Esophagus (tissue), 2 donors: ENCODE results near the gene KIFC3. TPM values are rescaled to one million over a fixed set of nuclear protein-coding genes. Genes with fewer than 3 reads are reported as not detected.
A peak's percentile ranks its signal among the peaks of the same experiment; 100 is the strongest.
"Not testable (repeated sequence)": the region's sequence is repeated elsewhere in the genome, so short reads cannot be mapped to it uniquely, and the experiment has no call there.

ENCODE experiments used
- H3K27ac ChIP-seq, 2 donors: one replicate each; pipeline ENCODE4 v1.5.1; 2013; ENCODE audit warnings: low read depth in 2 of 2, mild to moderate bottlenecking in 2 of 2, inconsistent platforms in 1 of 2, low read length in 1 of 2, moderate library complexity in 1 of 2
- H3K27me3 ChIP-seq, 2 donors: one replicate each; pipeline ENCODE4 v1.6.1; 2013; ENCODE audit warnings: low read length in 2 of 2, control low read depth in 1 of 2, mild to moderate bottlenecking in 1 of 2; ENCODE audit not compliant: insufficient read depth in 2 of 2, control insufficient read depth in 1 of 2
- H3K36me3 ChIP-seq, 2 donors: one replicate each; pipeline ENCODE4 v1.6.1; 2013; ENCODE audit warnings: low read length in 1 of 2; ENCODE audit not compliant: control insufficient read depth in 2 of 2, insufficient read depth in 2 of 2
- H3K4me1 ChIP-seq, 2 donors: one replicate each; pipeline ENCODE4 v1.6.1; 2013; ENCODE audit warnings: low read length in 1 of 2; ENCODE audit not compliant: control insufficient read depth in 2 of 2, insufficient read depth in 2 of 2
- H3K4me3 ChIP-seq, 2 donors: one replicate each; pipeline ENCODE4 v1.5.1; 2013; ENCODE audit warnings: low read length in 2 of 2, mild to moderate bottlenecking in 2 of 2, low read depth in 1 of 2, moderate library complexity in 1 of 2
- H3K9me3 ChIP-seq, 2 donors: one replicate each; pipeline ENCODE4 v1.6.1; 2013; ENCODE audit warnings: mild to moderate bottlenecking in 2 of 2, low read depth in 1 of 2, low read length in 1 of 2, moderate library complexity in 1 of 2; ENCODE audit not compliant: control insufficient read depth in 2 of 2, insufficient read depth in 1 of 2
- WGBS, 2 donors: extraction: QIAGEN DNeasy Blood & Tissue Kit; methylation state at CpG; one replicate each; pipeline ENCODE4 v1.1.7; 2013; 5-methylcytosine and 5-hydroxymethylcytosine counted together
- polyA plus RNA-seq, 2 donors: library from polyadenylated mRNA; stranded (reverse); fragments of 200-250 nt; gene quantifications; one replicate each; pipeline ENCODE4 v1.2.3, GENCODE V29; 2013
- donor health status: healthy with polysubstance abuse.
- donor health status: Bipolar disorder and iron deficiency.

The KIFC3 gene
- polyA plus RNA-seq, 2 donors = 21.9 to 65.1 TPM

- Histone ChIP-seq H3K27me3 (no peaks in the 10 kb centered on the region), H3K27ac (peak within 1 kb of the TSS; percentile 85 to 96), H3K4me3 (peak within 1 kb of the TSS; percentile 86 to 92), H3K36me3 (peaks cover 0 to 4% of the 10 kb centered on the region in 2 donors), H3K9me3 (no peaks in the 10 kb centered on the region), H3K4me1 (peaks cover 4 to 16% of the 10 kb centered on the region in 2 donors)
- WGBS, 2 donors = 1 to 2% methylated on average over 35 of the region's 35 CpGs
These were observed 66.4 kb downstream of the KIFC3 start, which contains the start of gene KATNB1 for GRCh38 chr16:57735755-57736418. TSS of gene KATNB1 (plus strand) at chr16:57735770. CDS start at chr16:57737244, 1,474 bp downstream.

DNA sequence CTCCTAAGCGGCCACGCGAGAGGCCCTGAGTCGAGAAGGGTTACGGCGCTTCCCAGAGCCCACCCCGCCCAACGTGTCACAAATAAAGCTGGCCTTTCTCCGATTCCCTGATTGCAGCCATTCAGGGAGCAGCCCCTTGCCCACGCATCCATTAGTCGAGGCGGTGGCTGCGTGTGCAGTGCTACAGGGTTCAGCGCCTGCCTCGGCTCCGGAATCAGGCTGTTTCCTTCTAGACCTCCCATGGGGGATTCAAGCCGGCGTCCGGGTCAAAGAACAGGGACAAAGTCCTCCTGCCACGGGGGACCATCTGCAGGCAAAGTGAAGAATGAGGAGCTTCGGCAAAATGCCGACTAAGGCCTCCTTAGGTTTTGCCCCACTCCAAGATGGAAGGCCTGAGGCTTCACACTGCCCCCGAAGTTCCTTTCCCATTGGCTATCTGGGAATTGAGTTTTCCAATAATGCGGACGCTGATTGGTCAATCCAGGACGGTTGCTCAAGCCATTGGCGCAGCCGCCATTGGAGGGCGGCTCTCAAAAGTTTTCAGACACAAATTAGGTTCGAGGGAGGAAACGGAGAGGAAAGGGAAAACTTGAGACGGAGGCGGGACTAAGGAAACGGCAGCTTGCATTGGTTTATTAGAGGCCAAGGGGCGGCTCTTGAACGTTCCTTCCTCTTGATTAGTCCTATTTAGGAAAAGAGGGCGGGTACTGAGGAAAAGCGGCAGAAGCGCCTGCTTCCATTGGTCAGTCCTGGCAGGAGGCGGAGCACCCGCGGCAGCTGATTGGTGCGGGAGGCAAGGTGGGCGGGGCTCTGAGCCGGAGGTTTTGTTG, 67.2 kb downstream of the KIFC3 start:
- no peaks in the 10 kb centered on the region for H3K9me3 ChIP-seq
- peaks cover 0 to 4% of the 10 kb centered on the region in 2 donors for H3K36me3 ChIP-seq
- H3K4me3 ChIP-seq = peak overlapping the region; percentile 86 to 92
- H3K27me3 ChIP-seq = no peaks in the 10 kb centered on the region
- 0 to 1% methylated on average over 45 of the region's 45 CpGs for WGBS, 2 donors
- peaks cover 4 to 10% of the 10 kb centered on the region in 2 donors for H3K4me1 ChIP-seq
- H3K27ac ChIP-seq = peak overlapping the region; percentile 85 to 96

DNA sequence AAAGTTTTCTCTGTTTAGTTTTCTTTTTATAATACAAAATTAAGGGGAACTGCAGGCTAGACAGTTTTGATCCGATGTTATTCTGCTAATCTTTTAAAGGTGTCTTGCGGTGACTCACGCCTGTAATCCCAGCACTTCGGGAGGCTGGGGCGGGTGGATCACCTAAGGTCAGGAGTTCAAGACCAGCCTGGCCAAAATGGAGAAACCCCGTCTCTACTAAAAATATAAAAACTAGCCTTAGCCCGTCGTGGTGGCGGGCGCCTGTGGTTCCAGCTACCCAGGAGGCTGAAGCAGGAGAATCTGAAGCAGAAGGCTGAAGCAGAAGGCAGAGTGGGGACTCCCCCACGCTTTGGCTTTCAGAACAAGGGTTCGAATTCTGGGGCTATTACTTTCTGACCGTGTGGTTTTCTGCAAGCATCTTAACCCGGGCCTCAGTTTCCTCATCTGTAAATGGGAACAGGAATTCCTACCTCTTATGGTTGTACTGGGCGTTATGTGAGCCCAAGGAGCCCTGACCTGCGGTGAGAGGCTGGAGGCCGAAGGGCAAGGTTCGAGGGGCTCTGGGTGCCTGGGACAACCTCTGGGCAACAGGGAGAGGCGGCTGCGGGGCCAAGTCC, 67.9 kb downstream of the KIFC3 start:
- Histone ChIP-seq H3K27ac (peak overlapping the region; percentile 85 to 96), H3K9me3 (no peaks in the 10 kb centered on the region), H3K27me3 (no peaks in the 10 kb centered on the region), H3K4me1 (peaks cover 4% of the 10 kb centered on the region in 2 donors), H3K36me3 (peaks cover 0 to 4% of the 10 kb centered on the region in 2 donors), H3K4me3 (peak overlapping the region; percentile 69 to 86)
- 47 to 51% methylated on average over 20 of the region's 20 CpGs for WGBS, 2 donors

GRCh38 chr16:57732714-57733113, 69.6 kb downstream of the KIFC3 start:
- 68 to 71% methylated on average over 2 of the region's 2 CpGs for WGBS, 2 donors
- H3K4me1 ChIP-seq = peaks cover 4% of the 10 kb centered on the region in 2 donors
- H3K9me3 ChIP-seq = no peaks in the 10 kb centered on the region
- H3K4me3 ChIP-seq = no peak overlapping the region
- H3K27ac ChIP-seq = no peak overlapping the region
- no peaks in the 10 kb centered on the region for H3K36me3 ChIP-seq
- H3K27me3 ChIP-seq = no peaks in the 10 kb centered on the region

DNA sequence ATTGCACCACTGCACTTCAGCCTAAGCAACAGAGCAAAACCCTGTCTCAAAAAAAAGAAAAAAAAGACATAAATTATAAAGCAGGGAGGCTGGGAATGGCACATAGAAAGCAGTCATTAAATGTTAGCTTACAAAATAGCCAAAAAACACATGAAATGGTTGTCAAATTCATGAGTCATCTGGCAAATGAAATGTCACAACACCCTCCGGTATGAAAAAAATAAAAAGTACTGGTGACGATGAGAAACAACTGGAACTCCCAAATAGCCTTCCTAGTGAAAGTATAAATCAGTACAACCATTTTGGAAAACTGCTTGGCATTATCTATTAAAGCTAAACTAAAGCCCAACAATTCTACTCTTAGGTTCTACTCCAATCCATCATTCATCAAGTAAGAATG, 70.3 kb downstream of the KIFC3 start:
- peaks cover 4% of the 10 kb centered on the region in 2 donors for H3K4me1 ChIP-seq
- WGBS, 2 donors = 37 to 57% methylated on average over 2 of the region's 2 CpGs
- H3K27ac ChIP-seq = no peak overlapping the region
- H3K27me3 ChIP-seq = no peaks in the 10 kb centered on the region
- no peaks in the 10 kb centered on the region for H3K36me3 ChIP-seq
- no peak overlapping the region for H3K4me3 ChIP-seq
- no peaks in the 10 kb centered on the region for H3K9me3 ChIP-seq

GRCh38 chr16:57730771-57731730, 71.2 kb downstream of the KIFC3 start:
- H3K27me3 ChIP-seq = no peaks in the 10 kb centered on the region
- H3K36me3 ChIP-seq = no peaks in the 10 kb centered on the region
- WGBS, 2 donors = 76 to 79% methylated on average over 13 of the region's 13 CpGs
- H3K4me1 ChIP-seq = peaks cover under 1 to 4% of the 10 kb centered on the region in 2 donors
- no peak overlapping the region for H3K27ac ChIP-seq
- H3K9me3 ChIP-seq = no peaks in the 10 kb centered on the region
- H3K4me3 ChIP-seq = no peak overlapping the region

DNA sequence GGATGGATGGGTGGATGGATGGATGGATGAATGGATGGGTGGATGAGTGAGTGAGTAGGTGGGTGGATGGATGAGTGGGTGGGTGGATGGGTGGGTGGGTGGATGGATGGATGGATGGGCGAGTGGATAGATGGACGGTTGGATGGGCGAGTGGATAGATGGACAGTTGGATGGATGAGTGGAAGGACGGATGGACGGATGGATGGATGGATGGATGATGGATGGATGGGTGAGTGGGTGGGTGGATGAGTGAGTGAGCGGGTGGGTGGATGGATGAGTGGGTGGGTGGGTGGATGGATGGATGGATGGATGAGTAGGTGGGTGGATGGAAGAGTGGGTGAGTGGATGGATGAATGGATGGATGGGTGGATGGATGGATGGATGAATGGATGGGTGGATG, 72.4 kb downstream of the KIFC3 start:
- not testable (repeated sequence) for H3K9me3 ChIP-seq, H3K27ac ChIP-seq, H3K36me3 ChIP-seq, H3K4me3 ChIP-seq, H3K27me3 ChIP-seq, H3K4me1 ChIP-seq
- WGBS, 2 donors = 95 to 96% methylated on average over 6 of the region's 6 CpGs

GRCh38 chr16:57729182-57729484, 73.2 kb downstream of the KIFC3 start:
- Histone ChIP-seq H3K4me3 (no peak overlapping the region), H3K27me3 (no peaks in the 10 kb centered on the region), H3K9me3 (no peaks in the 10 kb centered on the region), H3K27ac (no peak overlapping the region), H3K36me3 (no peaks in the 10 kb centered on the region), H3K4me1 (no peaks in the 10 kb centered on the region)
- WGBS, 2 donors = 86 to 98% methylated on average over 1 of the region's 1 CpG
